ENCODE data around the gene ALAD.

The ALAD gene

GRCh38 chr9:113349066-113349444, 52.0 kb downstream of the ALAD start:
- ATAC-seq = no peak
- DNase-seq = no peak

GRCh38 chr9:113348437-113348836, 52.6 kb downstream of the ALAD start:
- no peak for ATAC-seq
- DNase-seq = no peak

- DNase-seq (no peak), ATAC-seq (no peak)
Measured at GRCh38 chr9:113345671-113346070, 55.4 kb downstream of the ALAD start.

GRCh38 chr9:113345190-113345589, 55.9 kb downstream of the ALAD start:
- ATAC-seq (no peak), DNase-seq (no peak)

- ATAC-seq (no peak), DNase-seq (no peak)
Measured at GRCh38 chr9:113343732-113344231, 57.3 kb downstream of the ALAD start.

- no peak for ATAC-seq
- no peak for DNase-seq
Measured at GRCh38 chr9:113341712-113342410, 59.2 kb downstream of the ALAD start.

- ATAC-seq (peak; percentile 98), DNase-seq (peak; percentile 87)
Measured at GRCh38 chr9:113340011-113340699, 60.9 kb downstream of the ALAD start, which contains the start of gene WDR31. Gene WDR31 (minus strand): TSS chr9:113340275. CDS start chr9:113332022, 8,253 bp downstream.

- DNase-seq = no peak
- no peak for ATAC-seq
Measured at GRCh38 chr9:113337714-113338113, 63.4 kb downstream of the ALAD start.

Data from stimulated activated naive CD8-positive, alpha-beta T cell treated with anti-CD3 and anti-CD28 coated beads, Interleukin-15, Interleukin-2, amounts not matched to agents 100 U/mL and 50 U/mL, for 24 hours (primary cell).